GM18505 (cell line): ENCODE results near the gene CECR2.

ENCODE experiments used
- ATAC-seq: cut with Tn5 transposase; IDR thresholded peaks from one replicate; pipeline ENCODE4 v1.9.1; 2021; ENCODE audit not compliant: unreplicated experiment
- POLR2A ChIP-seq: IDR thresholded peaks from 4 replicates; pipeline ENCODE4 v1.6.1; 2011; ENCODE audit warnings: borderline replicate concordance; ENCODE audit not compliant: insufficient read depth, insufficient read length; ENCODE audit errors: extremely low read depth

The CECR2 gene

DNA sequence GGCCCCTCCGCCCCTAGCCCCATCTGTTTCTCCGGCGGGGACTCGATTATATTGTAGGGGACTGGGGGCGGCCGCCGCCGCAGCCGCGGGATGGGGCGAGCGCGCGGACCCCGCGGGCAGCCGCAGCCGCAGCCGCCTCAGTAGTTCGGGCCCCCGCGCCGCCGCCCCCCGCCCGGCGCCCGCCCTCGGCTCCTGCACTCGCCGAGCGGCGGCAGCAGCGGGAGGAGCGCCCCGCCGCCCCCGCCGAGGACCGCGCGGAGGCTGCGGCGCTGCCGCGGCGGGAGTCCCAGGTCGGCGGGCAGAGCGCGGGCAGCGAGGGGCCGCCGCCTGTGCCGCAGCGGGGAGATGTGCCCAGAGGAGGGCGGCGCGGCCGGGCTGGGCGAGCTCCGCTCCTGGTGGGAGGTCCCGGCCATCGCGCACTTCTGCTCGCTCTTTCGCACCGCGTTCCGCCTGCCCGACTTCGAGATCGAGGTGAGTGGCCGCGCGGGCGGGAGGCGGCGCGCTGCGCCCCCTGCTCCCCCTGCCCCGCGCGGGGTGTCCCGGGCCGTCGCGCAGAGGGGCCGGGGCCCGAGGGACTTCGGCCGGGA is at the start of gene CECR2:
Gene CECR2 (plus strand): TSS at position 22 of the 587 bp plus-strand sequence. CDS start 324 bp downstream, at position 346.
- ATAC-seq: no peak
- TF ChIP-seq POLR2A: no peak

DNA sequence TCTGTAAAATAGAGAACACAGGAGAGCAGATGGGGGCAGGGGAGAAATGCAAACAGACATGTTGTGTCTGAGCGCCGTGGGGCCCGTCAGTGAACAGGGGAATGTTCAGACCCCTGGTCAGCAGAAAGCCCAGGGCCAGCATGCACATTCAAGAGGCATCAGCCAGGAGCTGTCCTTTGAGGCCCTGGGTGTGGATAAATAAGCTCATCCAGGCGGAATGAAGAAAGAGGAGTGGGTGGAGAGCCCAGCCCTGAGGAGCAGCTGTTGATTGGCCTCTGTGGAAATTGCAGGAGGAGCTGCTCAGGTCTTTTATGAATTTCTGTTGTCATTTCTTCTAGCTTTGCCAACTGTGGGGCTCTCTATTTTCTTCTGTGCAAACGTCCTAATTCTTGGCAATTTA is 49.7 kb upstream of the CECR2 start:
- ATAC-seq: no peak
- TF ChIP-seq POLR2A: no peak

DNA sequence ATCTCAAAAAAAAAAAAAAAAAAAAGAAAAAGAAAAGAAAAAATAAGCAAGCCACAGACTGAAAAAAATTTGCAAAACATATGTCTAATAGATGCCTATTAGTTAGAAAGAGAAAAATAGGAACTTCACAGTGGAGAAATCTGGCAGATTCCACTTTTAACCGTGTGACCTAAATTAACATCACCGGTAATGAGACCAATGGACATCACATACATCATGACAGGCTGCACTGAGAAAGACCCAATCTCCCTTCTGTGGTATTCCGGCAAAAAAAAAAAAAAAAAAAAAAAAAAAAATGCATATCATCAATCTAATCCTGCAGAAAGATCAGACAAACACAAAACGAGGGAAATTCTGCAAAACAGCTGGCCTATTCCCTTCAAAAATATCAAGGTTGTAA is 46.7 kb upstream of the CECR2 start:
- ATAC-seq: no peak
- TF ChIP-seq POLR2A: no peak

DNA sequence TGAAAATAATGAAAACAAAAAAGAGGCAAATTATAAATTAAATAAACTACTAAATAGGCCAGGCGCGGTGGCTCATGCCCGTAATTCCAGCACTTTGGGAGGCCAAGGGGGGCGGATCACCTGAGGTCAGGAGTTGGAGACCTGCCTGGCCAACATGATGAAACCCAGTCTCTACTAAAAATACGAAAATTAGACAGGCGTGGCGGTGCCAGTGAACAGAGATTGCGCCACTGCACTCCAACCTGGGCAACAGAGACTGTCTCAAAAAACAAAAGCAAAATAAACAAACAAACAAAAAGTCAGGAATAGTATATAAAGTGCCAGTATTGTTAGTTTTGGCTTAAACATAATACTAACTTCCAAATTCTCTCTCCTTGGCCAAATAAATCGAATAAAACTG is 37.6 kb upstream of the CECR2 start:
- ATAC-seq: no peak
- no peak for TF ChIP-seq POLR2A

DNA sequence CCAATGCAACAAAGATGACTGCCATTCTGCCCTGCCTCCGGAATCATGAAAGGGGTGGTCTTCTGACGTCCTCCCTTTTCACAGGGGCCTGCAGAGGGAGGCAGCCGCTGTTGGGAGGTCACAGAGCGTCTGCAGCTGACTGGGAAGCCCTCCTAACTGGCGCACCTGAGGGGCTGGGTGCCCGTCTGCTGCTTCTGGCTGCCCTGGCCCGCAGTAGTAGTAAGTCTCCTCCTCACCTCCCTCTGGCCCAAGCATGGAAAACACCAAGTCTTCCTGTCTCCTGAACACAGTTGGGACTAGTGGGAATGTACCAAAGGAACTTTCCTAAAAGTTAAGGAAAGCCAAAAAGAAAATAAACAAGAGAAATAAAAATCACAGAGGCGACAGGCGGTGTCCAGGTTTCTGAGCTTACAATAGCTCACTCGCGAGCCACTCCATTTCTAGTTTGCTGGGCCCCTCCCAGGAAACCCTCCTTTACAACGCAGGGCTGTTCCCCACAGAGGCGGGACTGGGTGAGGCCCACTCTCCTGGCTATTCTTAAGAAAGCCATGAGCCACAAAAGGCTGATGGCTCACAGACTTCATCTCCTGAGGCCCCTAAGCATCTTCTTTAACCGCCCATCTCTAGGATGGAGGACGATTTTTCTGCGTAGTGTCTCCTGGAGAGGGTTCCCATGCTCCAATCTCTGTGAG is 37.0 kb upstream of the CECR2 start:
- TF ChIP-seq POLR2A: no peak
- no peak for ATAC-seq

DNA sequence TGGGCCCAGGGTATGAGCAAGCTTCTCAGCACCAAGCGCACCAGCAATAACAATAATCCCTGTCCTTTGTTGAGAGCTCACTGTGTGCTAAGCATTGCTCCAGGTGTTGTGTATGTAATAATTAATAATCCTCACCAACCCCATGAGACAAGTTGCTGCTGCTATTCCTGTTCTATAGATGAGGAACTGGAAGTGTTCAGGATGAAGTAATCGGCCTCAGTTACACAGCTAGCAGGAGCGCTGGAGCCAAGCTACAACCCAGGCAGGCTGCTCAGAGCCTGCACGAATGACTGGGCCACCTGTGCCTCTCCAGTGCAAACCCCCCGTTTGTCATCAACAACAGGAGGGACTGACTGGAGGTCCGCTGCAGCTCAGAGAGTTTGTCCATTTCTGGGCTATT is 35.2 kb upstream of the CECR2 start:
- TF ChIP-seq POLR2A: no peak
- no peak for ATAC-seq

DNA sequence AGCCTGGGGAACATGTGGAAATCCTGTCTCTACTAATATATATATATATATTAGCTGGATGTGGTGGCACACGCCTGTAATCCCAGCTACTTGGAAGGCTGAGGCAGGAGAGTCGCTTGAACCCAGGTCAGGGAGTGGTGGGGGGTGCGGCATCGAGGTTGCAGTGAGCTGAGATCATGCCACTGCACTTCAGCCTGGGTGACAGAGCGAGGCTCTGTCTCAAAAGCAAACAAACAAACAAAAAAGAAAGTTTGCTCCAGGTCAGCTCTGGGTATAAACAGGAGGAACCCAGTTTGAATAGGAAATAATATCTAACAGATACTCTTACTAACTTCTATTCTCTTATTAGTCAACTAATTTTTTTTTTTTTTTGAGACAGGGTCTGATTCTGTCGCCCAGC is 34.3 kb upstream of the CECR2 start:
- no peak for ATAC-seq
- TF ChIP-seq POLR2A: no peak

DNA sequence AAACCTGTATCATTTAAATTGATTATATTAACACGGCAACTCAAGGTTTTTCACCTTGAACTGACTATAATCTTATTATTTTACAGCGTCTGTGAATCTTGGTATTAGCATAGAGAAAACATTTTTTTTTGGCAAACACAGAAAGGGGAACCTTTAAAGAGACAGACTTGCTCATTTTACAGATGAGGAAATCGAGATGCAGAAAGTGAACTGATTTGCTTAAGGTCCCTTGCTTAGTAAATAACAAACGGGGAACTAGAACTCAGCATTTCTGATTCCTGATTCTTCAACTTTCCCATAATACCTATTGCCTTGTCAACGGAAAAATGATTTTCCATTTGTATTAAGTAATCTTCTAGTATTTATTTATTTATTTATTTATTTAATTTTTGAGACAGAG is 33.2 kb upstream of the CECR2 start:
- no peak for ATAC-seq
- TF ChIP-seq POLR2A: no peak

DNA sequence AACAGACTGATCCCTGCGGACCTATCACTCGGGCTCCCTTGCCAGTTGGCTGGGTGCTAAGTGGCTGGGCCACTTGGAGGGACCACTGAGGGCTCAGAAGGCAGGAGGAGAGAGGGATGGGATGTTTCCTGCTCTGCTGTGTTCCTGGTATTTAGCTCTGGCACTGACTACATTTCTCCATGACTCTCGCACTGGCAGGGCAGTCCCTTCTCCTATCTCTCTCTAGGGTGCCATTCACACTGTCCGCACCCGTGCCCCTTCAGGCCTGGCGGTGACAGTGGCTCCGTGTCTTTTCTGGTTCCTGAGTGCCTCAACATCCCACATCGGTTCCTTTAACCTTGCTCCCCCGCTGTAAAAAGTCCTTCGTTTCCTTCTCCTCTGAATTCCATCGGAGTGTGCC is 31.6 kb upstream of the CECR2 start:
- no peak for TF ChIP-seq POLR2A
- no peak for ATAC-seq

DNA sequence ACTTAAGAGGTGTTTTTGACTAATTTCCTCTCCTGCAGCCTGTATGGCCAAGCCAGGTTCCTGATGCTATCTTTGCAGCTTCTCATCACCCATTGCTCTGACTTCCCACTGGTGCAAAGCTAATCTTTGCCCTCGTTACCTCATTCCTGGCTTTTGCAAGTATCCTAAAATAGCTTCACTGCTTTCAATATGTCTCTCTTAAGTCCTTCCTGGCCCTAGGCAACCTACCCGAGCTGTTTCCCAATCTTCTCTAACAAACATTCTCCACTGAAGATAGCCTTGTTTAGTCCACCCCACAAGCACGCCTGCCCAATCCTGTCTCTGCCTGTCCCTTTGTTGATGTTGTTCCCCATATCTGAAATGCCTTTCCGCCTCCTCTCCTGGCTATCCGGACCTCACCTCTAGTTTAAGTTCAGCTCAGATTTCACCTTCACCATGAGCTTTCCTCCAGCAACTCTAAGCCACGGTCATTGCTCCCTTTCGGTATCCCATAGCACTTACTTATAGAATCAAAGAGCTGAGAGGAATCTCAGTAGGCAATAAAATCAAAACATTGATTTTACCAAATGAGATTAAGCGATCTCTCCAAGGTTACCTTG is 30.1 kb upstream of the CECR2 start:
- ATAC-seq: no peak
- TF ChIP-seq POLR2A: no peak

DNA sequence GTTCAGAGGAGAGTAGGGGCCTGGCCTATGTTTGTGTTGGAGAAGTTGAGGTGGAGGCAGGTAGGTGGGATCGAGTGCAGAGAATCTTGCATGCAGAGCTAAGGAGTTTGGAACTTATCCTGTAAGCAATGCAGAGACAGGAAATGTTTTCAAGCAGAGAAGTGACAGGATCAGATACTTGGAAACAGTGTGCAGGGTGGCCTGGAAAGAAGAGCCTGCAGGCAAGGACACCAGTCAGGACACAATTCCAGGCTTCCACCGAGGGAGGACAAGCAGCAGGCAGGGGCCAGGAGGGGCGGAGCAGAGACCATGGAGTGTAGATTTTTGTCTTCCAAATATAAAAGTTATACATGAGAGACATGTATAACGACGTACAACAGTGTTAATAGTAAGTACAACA is 26.9 kb upstream of the CECR2 start:
- TF ChIP-seq POLR2A: no peak
- no peak for ATAC-seq

DNA sequence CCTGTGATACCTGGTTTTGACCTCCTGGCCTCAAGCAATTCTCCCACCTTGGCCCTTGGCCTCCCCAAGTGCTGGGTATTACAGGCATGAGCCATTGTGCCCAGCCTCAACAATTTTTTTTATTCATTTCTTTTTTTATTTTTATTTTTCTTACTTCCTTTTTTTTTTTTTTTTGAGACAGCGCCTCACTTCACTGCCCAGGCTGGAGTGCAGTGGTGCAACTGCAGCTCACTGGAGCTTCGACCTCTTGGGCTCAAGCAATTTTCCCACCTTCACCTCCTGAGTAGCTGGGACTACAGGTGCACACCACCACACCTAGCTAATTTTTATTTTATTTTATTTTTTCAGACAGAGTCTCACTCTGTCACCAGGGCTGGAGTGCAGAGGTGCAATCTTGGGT is 25.5 kb upstream of the CECR2 start:
- no peak for ATAC-seq

DNA sequence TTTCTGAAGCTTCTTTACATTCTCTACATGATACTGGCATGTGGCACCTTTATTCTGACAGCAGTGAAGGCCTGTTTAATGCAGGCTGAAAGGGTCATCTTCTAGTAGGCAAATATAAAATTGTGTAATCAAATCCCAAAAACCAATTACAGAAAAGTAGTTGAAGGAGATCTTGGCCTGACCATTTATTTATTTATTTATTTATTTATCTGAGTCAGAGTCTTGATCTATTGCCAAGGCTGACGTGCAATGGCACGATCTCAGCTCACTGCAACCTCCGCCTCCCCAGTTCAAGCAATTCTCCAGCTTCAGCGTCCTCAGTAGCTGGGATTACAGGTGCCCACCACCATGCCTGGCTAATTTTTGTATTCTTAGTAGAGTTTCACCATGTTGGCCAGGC is 22.7 kb upstream of the CECR2 start:
- TF ChIP-seq POLR2A: no peak
- ATAC-seq: no peak

More for the DNA sequence above, 25.5 kb upstream of the CECR2 start:
- no peak for TF ChIP-seq POLR2A

DNA sequence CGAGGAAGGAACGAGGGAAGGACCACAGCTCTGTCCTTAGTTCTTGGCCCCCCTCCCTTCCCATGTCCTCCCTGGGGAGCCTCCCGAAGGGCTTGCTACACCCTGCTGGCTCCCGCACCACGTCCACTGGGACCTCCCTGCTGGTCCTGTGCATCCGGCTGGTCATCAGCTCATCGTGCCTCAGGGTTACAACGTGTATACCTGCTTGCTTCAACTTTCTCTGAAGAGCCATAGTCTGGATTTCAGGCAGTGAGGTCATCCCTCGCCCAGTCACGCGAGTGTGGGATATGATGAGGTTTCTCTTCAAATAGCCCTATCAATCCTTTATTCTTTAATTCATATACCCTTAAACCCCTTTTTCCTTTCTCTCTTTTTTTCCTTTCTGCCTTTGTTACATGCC is 21.5 kb upstream of the CECR2 start:
- ATAC-seq: no peak
- no peak for TF ChIP-seq POLR2A
